ENCODE measurements around the gene ADI1.

- no peak for TF ChIP-seq POLR2A (IDR thresholded peaks at IDR 0.05)
- no peak for TF ChIP-seq CTCF (IDR thresholded peaks at IDR 0.05)
- TF ChIP-seq EP300 (IDR thresholded peaks at IDR 0.05) = no peak
These were observed 25.7 kb downstream of the ADI1 start for GRCh38 chr2:3493615-3494007.
